Tracheal epithelial cell (primary cell): Measurements from ENCODE around the gene P3H3. TPM values are rescaled to one million over a fixed set of nuclear protein-coding genes. Genes with fewer than 3 reads are reported as not detected.

ENCODE experiments used
- total RNA-seq: library from RNA; depleted of rRNA; stranded (reverse); fragments of >200 nt; gene quantifications from 2 replicates; pipeline ENCODE4 v1.2.1, GENCODE V29; 2014

Gene P3H3, protein sequence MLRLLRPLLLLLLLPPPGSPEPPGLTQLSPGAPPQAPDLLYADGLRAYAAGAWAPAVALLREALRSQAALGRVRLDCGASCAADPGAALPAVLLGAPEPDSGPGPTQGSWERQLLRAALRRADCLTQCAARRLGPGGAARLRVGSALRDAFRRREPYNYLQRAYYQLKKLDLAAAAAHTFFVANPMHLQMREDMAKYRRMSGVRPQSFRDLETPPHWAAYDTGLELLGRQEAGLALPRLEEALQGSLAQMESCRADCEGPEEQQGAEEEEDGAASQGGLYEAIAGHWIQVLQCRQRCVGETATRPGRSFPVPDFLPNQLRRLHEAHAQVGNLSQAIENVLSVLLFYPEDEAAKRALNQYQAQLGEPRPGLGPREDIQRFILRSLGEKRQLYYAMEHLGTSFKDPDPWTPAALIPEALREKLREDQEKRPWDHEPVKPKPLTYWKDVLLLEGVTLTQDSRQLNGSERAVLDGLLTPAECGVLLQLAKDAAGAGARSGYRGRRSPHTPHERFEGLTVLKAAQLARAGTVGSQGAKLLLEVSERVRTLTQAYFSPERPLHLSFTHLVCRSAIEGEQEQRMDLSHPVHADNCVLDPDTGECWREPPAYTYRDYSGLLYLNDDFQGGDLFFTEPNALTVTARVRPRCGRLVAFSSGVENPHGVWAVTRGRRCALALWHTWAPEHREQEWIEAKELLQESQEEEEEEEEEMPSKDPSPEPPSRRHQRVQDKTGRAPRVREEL
- total RNA-seq, result 22.2 and 39.3 TPM in 2 replicates

DNA sequence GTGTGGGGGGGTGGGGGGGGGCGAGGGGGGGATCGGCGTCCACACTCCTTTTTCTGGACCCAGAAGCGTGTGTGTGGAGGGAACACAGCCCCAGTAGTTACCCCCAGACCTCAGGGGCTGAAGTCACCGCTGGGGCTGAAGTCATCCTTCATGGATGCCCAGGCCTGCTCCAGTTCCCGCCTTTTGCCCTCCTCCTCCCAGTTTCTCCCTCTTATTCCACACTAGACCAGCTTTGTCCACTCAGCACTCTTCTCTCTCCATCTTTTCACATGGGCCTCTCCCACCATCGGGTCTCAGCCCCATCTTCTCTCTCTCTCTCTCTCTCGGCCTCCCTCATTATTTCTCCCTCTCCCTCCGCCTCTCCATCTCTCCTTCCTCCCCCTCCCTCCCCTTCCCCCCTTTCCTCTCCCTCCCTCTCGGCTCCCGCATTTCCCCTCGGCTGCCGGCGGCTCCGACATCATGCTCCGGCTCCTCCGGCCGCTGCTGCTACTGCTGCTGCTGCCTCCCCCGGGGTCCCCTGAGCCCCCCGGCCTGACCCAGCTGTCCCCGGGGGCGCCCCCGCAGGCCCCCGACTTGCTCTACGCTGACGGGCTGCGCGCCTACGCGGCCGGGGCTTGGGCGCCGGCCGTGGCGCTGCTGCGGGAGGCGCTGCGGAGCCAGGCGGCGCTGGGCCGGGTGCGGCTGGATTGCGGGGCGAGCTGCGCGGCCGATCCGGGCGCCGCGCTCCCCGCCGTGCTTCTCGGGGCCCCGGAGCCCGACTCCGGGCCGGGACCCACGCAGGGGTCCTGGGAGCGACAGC lies at the start of gene P3H3:
Gene P3H3, plus strand, starts transcription at position 426 of the 799 bp plus-strand sequence. Its CDS starts 34 bp downstream, at position 460.

DNA sequence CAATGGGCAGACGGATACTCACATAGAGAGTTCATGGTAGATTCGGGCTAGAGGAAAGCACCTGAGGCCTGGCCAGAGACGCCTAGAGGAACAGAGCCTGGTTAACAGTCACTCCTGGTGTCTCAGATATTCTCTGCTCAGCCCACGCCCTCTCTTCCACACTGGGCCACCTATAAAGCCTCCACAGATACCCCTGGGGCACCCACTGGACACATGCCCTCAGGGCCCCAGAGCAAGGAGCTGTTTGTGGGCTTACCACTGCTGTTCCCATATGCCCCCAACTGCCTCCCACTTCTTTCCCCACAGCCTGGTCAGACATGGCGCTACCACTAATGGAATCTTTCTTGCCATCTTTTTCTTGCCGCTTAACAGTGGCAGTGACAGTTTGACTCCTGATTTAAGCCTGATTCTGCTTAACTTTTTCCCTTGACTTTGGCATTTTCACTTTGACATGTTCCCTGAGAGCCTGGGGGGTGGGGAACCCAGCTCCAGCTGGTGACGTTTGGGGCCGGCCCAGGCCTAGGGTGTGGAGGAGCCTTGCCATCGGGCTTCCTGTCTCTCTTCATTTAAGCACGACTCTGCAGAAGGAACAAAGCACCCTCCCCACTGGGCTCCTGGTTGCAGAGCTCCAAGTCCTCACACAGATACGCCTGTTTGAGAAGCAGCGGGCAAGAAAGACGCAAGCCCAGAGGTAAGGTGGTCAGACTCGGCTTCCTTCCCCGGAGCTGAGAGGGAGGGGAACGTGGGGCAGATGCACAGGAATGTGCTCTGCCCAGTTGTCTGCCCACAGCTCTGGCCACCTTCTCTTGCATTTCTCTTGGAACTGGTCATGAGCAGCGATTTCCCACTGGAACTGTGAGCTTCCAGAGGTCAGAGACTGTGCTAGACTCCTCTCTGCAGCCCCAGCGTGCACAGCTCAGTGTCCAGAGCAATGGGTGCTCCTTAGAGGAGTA lies 39.0 kb upstream of the P3H3 start, which contains the start of gene CD4:
Gene CD4, plus strand, starts transcription at position 557 of the 953 bp plus-strand sequence. CDS start 10,611 bp downstream, outside the sequence.

DNA sequence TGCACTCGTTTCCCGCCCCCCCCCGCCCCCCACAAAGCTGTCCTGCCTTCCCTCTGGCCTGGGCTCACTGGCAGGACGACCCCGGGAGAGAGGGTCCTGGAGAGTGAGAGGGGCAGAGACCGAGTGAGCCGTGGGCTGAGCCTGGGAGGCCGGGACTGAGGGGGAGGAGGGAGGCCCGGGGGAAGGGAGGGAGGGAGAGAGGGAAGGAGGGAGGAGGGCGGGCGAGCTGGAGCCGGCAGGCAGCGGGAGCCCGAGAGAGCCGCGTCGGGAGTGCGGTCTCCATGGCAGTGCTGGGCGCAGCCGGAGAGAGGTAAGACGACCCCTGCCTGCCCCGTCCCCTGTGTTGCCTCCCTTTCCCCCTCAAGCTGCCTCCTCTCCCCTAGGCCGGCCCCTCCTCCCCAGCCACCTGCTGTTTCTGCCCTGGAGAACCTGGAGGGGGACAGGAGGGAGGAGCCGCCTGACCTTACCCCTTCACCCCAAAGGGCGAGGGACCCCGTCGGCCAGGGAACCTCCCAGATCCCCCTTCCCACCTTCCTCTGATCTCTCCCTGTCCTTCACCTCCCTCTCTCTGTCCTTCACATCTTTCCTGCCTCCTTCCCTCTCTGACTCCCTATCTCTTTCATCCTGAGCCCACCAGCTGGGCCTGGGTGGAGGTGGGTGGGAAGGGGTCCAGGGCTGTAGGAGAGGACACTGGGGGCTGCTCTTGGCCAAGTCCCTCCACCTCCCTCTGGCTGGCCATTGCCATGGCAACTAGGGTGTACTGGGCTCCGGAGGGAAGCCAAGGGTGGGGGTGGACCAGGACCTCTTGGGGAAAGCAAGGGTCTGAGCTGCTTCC lies 6.4 kb upstream of the P3H3 start, which contains the start of gene GPR162:
Gene GPR162, plus strand, starts transcription at position 231 of the 835 bp plus-strand sequence. CDS start 2,078 bp downstream, outside the sequence.

DNA sequence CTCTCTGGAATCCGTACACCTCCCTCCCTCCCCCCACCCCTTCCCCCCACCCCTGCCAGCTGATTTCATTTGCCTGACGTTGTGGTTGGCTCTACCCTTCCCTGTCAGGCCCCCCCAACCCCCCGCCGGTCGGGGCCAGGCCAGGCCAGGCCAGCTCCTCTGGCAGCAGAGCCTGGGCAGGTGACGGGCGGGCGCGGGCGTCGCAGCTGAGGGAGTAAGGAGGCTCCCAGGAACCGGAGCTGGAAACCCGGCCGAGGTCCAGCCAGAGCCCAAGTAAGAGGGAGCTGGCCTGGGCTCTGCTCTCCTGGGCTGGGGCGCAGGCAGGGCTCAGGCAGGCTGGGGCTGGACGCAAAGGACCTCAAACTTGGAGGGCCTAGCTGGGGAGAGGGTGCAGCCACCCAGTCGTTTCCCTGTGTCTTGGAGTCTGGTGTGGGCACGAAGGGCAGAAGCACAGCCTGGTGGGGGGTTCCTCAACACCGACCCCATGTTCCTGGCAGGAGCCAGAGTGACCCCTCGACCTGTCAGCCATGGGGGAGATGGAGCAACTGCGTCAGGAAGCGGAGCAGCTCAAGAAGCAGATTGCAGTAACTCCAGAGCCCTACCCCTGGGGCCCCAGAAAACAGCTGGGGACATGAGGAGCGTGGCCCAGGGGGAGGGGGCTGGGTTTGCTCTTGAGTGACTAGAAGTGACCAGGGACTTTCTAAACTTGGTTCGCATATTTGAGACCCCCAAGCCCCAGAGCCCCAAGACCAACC lies 12.7 kb downstream of the P3H3 start, which contains the start of gene GNB3:
Gene GNB3, plus strand, starts transcription at position 165 of the 755 bp plus-strand sequence. Its CDS starts 363 bp downstream, at position 528.

DNA sequence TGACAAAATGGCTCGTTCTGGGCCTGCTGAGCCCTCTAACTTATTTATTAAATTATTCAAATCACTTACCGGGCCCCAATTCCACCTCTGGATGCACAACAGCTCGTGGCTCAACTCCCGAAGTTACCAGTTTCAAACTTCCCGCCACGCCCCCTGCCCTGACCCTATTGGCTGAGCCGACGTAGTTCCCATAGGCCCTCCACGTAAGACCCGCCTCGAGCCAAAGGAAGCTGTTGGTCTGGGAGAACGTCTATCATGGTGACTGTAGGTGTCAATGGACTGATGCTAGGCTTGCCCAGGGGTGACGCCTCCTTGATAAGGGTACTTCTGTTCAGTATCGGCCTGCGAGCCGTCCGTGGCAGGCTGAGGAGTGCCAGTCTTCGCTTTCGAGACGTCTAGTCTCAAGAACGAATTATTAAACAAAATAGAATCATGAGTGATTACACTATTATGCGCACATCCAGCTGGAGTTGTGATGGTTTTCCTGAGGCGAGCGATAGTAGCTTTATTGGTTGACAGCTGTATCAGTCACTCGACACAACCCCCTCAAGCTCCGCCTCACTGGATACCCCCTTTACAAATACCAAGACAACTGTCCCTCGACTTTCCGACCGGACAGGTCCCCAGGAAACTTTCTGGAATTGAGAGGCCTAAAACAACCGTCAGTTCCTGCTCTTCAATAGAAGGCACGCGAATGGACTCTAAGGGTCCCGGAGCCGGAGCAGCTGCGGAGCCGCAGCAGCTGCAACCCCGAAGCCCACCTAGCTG lies 23.1 kb downstream of the P3H3 start, which contains the start of gene CDCA3:
Gene CDCA3, minus strand, starts transcription at position 134 of the 768 bp plus-strand sequence. CDS start 334 bp downstream, outside the sequence.

DNA sequence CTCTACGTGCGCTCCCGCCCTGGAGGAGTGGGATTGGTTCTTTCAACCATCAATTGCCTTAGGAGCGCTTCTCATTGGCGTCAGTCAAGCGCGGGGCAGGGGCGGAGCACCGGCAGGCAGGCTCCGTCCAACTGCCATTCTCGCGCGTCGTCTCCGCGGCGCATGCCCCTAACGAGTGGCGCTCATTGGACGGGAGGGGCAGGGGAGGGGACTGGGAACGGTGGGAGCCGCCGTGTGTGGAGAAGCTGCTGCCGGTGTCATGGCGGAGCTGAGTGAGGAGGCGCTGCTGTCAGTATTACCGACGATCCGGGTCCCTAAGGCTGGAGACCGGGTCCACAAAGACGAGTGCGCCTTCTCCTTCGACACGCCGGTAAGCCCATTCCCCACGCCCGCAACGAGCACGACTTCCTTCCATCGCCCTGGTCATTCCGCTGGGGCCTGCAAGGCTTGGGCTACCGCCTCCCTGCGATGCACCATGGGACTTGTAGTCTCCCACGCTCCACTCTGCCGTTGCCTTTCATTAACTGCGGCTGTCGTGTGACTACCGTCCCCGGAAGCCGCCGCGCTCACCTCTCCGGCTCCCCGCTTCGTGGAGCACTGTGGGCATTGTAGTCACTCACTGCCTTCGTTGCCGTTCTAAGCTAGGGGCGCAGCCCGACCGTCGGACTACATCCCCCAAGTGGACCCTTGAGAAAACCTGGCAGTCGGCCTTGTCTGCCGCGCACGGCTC lies 23.9 kb downstream of the P3H3 start, which contains the start of gene USP5:
Gene USP5, plus strand, starts transcription at position 230 of the 730 bp plus-strand sequence. Its CDS starts 30 bp downstream, at position 260.

DNA sequence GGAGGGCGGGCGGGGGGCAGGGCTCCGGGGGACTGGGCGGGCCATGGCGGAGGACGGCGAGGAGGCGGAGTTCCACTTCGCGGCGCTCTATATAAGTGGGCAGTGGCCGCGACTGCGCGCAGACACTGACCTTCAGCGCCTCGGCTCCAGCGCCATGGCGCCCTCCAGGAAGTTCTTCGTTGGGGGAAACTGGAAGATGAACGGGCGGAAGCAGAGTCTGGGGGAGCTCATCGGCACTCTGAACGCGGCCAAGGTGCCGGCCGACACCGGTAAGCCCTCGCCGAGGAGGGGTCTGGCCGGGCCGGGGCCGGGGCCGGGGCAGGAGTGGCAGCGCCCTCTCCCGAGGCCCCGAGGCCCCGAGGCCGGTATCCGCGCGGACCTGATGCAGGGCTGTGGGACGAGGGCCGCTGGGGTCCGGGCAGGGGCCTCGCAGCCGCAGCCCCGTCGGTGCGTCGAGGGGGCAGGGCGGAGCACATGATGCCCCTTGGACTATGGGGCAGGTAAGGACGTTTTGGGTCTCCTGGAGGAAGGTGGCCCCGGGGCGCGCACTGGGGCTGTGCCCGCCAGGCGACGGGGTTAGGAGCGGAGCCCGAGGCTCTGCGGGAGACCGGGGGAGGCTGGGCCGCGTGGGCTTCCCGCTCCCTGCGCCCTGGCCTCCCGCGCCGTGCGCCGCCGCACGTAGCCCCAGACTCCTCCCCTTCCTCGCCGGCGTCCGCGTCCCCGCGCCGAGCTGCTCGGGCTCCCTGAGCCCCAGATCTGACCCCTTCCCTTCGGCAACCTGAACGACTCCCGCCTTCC lies 39.4 kb downstream of the P3H3 start, which contains the start of gene TPI1:
Gene TPI1, plus strand, starts transcription at position 119 of the 798 bp plus-strand sequence. Its CDS starts 36 bp downstream, at position 155.

DNA sequence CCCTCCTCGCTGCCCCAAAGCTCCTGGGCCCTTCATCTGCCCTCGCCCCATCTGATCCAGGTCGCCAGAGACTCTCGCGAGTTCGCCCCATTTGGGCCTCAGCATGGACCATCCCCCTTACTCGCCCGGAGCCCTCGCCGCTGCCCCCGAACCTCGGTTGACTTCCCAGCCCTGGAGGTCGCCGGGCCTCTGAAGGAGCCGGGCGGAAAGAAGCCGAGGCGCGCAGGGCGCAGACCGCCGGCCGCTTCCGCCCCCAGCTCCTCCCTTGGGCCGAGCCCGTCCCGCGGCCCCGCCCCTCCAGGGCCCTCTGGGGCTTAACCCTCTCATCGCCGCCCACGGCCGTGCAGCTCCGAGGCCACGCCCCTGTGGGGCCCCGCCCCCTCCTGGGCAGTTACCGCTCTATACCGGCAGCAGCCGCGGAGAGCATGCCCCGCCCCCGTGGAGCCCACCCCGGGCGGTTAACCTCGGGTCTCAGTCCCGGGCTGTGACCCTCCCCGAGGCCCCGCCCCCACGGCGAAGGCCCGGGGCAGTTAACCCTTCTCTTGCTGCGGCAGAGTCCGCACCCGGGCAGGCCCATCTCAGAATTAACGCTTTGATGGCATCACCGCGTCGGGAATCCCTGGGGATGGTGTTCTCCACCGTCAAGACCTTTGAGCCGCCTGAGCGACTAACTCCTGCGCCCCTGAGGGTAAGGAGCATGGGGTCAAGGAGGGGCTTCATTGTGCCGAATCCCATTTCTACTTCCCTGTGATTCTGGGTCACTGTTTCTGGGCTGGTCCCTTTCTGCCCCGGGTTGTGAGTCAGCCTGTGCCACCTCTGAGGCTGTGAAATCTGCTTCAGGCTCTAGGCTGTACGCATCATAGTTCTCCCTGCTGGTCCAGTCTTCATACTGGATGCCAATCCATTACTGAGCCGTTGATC lies 45.1 kb downstream of the P3H3 start, which contains the start of gene SPSB2:
Gene SPSB2, minus strand, starts transcription at position 210 of the 921 bp plus-strand sequence. CDS start 402 bp downstream, outside the sequence.

Other genes with a start within 250 kb of the P3H3 start
- gene CHD4, start 221.0 kb upstream of the P3H3 start, total RNA-seq, result 179 and 185 TPM in 2 replicates
- 2.3 and 3.9 TPM in 2 replicates for gene LPAR5, start 192.4 kb upstream of the P3H3 start, total RNA-seq
- not detected in 2 replicates for gene ACRBP, start 181.0 kb upstream of the P3H3 start, total RNA-seq
- 14.9 and 28.7 TPM in 2 replicates for gene ING4, start 165.3 kb upstream of the P3H3 start, total RNA-seq
- 5.8 and 6.4 TPM in 2 replicates for gene ZNF384, start 139.0 kb upstream of the P3H3 start, total RNA-seq
- gene PIANP, start 127.6 kb upstream of the P3H3 start, total RNA-seq, result not detected in 2 replicates
- gene COPS7A, start 104.4 kb upstream of the P3H3 start, total RNA-seq, result 56.6 and 68.8 TPM in 2 replicates
- 176 and 190 TPM in 2 replicates for gene MLF2, start 75.3 kb upstream of the P3H3 start, total RNA-seq
- gene PTMS, start 62.0 kb upstream of the P3H3 start, total RNA-seq, result 17.7 and 26.0 TPM in 2 replicates
- gene LAG3, start 55.9 kb upstream of the P3H3 start, total RNA-seq, result 0.24 TPM in 1 of 2 replicates, not detected in the other
- gene CD4, start 38.9 kb upstream of the P3H3 start, total RNA-seq, result not detected in 2 replicates
- gene GPR162, start 6.6 kb upstream of the P3H3 start, total RNA-seq, result 0.72 TPM in 1 of 2 replicates, not detected in the other
- gene GNB3, start 12.5 kb downstream of the P3H3 start, total RNA-seq, result 0.24 TPM in 1 of 2 replicates, not detected in the other
- gene CDCA3, start 22.9 kb downstream of the P3H3 start, total RNA-seq, result under 0.01 and 2.4 TPM in 2 replicates
- 61.2 and 83.4 TPM in 2 replicates for gene USP5, start 23.7 kb downstream of the P3H3 start, total RNA-seq
- gene TPI1, start 39.1 kb downstream of the P3H3 start, total RNA-seq, result 1,092 and 1,488 TPM in 2 replicates
- gene SPSB2, start 44.9 kb downstream of the P3H3 start, total RNA-seq, result 7.2 and 7.7 TPM in 2 replicates
- 11.3 and 11.7 TPM in 2 replicates for gene LRRC23, start 76.4 kb downstream of the P3H3 start, total RNA-seq
- gene ENO2, start 86.2 kb downstream of the P3H3 start, total RNA-seq, result 6.6 and 31.1 TPM in 2 replicates
- 6.3 and 12.8 TPM in 2 replicates for gene ATN1, start 99.6 kb downstream of the P3H3 start, total RNA-seq
- not detected in 2 replicates for gene RNU7-1, start 115.4 kb downstream of the P3H3 start, total RNA-seq
- gene C12orf57, start 115.6 kb downstream of the P3H3 start, total RNA-seq, result 86.0 and 133 TPM in 2 replicates
- 8.9 and 13.0 TPM in 2 replicates for gene PTPN6, start 122.9 kb downstream of the P3H3 start, total RNA-seq
- 218 and 285 TPM in 2 replicates for gene PHB2, start 142.3 kb downstream of the P3H3 start, total RNA-seq
- gene EMG1, start 142.5 kb downstream of the P3H3 start, total RNA-seq, result 68.8 and 101 TPM in 2 replicates
- 5.5 and 6.2 TPM in 2 replicates for gene LPCAT3, start 190.1 kb downstream of the P3H3 start, total RNA-seq
- gene C1S, start 232.3 kb downstream of the P3H3 start, total RNA-seq, result 1.1 and 11.6 TPM in 2 replicates